A673 (cell line): Measurements from ENCODE around the gene NEK3. TPM values are rescaled to one million over a fixed set of nuclear protein-coding genes. Genes with fewer than 3 reads are reported as not detected.

ENCODE experiments used
- BruUV-seq: library from RNA; stranded (reverse); fragments of 400-500 nt; replicated peaks from 2 replicates; lab custom pipeline; 2021; lab: Mats Ljungman, UMichigan
- CTCF ChIA-PET: fragments of 300-600 bp; sonication (Branson Sonifier 250); formaldehyde crosslinking; loops from one replicate; lab custom pipeline; 2022; ENCODE audit warnings: antibody characterized with exemption; lab: Charles Lee
- POLR2A ChIA-PET: fragments of 300-600 bp; sonication (Branson Sonifier 250); formaldehyde crosslinking; loops from one replicate; lab custom pipeline; 2022; ENCODE audit warnings: antibody characterized with exemption; ENCODE audit not compliant: low non-redundant PET; lab: Charles Lee
- DNase-seq: peaks from one replicate; pipeline ENCODE4 v3.0.0-alpha.2; 2015; ENCODE audit warnings: low spot score
- H3K27ac ChIP-seq: fragments of 200-600 bp; sonication (generic); 2 replicates; pipeline ENCODE4 v1.5.1; 2016; ENCODE audit warnings: mixed run types, low read depth, mild to moderate bottlenecking, mixed read lengths, antibody characterized with exemption, low read length; ENCODE audit not compliant: poor library complexity, severe bottlenecking
- H3K27me3 ChIP-seq: fragments of 200-600 bp; sonication (generic); replicated peaks from 2 replicates; pipeline ENCODE4 v1.6.1; 2017; ENCODE audit warnings: mixed run types, low read depth, mild to moderate bottlenecking, mixed read lengths, antibody characterized with exemption, low read length; ENCODE audit not compliant: insufficient read depth, poor library complexity
- H3K36me3 ChIP-seq: fragments of 200-600 bp; sonication (generic); 2 replicates; pipeline ENCODE4 v1.6.1; 2016; ENCODE audit warnings: mixed run types, mild to moderate bottlenecking, mixed read lengths, antibody characterized with exemption, low read length; ENCODE audit not compliant: insufficient read depth, poor library complexity, severe bottlenecking
- H3K4me1 ChIP-seq: fragments of 200-600 bp; sonication (generic); 2 replicates; pipeline ENCODE4 v1.6.1; 2017; ENCODE audit warnings: mixed run types, mild to moderate bottlenecking, mixed read lengths, antibody characterized with exemption, low read length; ENCODE audit not compliant: insufficient read depth, poor library complexity, severe bottlenecking
- H3K4me3 ChIP-seq: fragments of 200-600 bp; sonication (generic); 2 replicates; pipeline ENCODE4 v1.5.1; 2016; ENCODE audit warnings: low read depth, mixed run types, mild to moderate bottlenecking, mixed read lengths, low read length; ENCODE audit not compliant: poor library complexity, severe bottlenecking
- H3K9me3 ChIP-seq: fragments of 200-600 bp; sonication (generic); 2 replicates; pipeline ENCODE4 v1.6.1; 2016; ENCODE audit warnings: mixed run types, low read depth, mild to moderate bottlenecking, mixed read lengths, antibody characterized with exemption, low read length; ENCODE audit not compliant: poor library complexity, severe bottlenecking
- EZH2 ChIP-seq: fragments of 200-600 bp; sonication (generic); IDR thresholded peaks from 2 replicates; pipeline ENCODE4 v1.6.1; 2017; ENCODE audit warnings: borderline replicate concordance, low read depth, mild to moderate bottlenecking, mixed read lengths, antibody characterized with exemption, low read length; ENCODE audit not compliant: poor library complexity, severe bottlenecking
- intact Hi-C: fragments of 100-400 bp; cut with micrococcal nuclease; formaldehyde crosslinking; loops from one replicate; pipeline ENCODE4 v1.10.0; 2022; ENCODE audit not compliant: unreplicated experiment
- total RNA-seq: library from RNA; stranded (reverse); gene quantifications from 2 replicates; pipeline ENCODE4 v1.2.3, GENCODE V29; 2021
- TF ChIP-seq, protein P1 (sequence below): fragments of 300-800, 200-600 bp; sonication (generic); conservative IDR thresholded peaks from 2 replicates; pipeline ENCODE4 v1.5.1; 2017; ENCODE audit warnings: low read depth, mild to moderate bottlenecking, antibody characterized with exemption, low read length, moderate library complexity, mixed read lengths

NEK3 gene
- total RNA-seq, 1 experiment from 2014 or later: 18.1 TPM

DNA sequence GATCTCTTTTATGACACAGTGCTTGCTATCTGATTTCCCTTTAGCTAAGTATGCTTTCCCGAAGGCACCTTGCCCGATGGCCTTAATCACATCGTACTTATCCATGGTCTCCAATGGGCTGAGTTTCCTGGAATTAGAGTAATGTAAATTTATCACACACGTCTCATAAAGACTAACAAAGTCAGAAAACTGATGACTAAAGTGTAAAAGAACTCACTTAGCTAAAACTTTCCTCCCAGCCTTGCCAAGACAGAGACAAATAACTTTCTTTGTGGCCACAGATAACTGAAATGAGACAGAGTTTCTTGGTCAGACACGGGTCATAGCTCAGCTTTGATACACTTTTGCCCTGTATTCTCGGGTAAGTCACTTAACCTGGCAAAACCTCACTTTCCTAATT, 32.0 kb downstream of the NEK3 start:
- DNase-seq: no peak
- intact Hi-C loops: loop anchor here (1.0 to 10.0 kb wide), 4 partner anchors 127 to 983 kb away; no protein-coding TSS in a partner anchor
- TF ChIP-seq, protein P1, sequence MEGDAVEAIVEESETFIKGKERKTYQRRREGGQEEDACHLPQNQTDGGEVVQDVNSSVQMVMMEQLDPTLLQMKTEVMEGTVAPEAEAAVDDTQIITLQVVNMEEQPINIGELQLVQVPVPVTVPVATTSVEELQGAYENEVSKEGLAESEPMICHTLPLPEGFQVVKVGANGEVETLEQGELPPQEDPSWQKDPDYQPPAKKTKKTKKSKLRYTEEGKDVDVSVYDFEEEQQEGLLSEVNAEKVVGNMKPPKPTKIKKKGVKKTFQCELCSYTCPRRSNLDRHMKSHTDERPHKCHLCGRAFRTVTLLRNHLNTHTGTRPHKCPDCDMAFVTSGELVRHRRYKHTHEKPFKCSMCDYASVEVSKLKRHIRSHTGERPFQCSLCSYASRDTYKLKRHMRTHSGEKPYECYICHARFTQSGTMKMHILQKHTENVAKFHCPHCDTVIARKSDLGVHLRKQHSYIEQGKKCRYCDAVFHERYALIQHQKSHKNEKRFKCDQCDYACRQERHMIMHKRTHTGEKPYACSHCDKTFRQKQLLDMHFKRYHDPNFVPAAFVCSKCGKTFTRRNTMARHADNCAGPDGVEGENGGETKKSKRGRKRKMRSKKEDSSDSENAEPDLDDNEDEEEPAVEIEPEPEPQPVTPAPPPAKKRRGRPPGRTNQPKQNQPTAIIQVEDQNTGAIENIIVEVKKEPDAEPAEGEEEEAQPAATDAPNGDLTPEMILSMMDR: no peak
- no peak for TF ChIP-seq EZH2
- BruUV-seq: no TSS peak
- peaks cover 3% of the 10 kb centered on the region for H3K4me1 ChIP-seq
- CTCF ChIA-PET: interaction anchor here (1.3 to 1.4 kb wide), 2 partner anchors 30 to 192 kb away, joined by 3 to 4 read pairs; no protein-coding TSS in a partner anchor
- POLR2A ChIA-PET: no interaction called here
- no peak overlapping the region for H3K4me3 ChIP-seq
- no peak overlapping the region for H3K27ac ChIP-seq
- H3K36me3 ChIP-seq: no peaks in the 10 kb centered on the region
- H3K9me3 ChIP-seq: no peaks in the 10 kb centered on the region
- H3K27me3 ChIP-seq: no peaks in the 10 kb centered on the region

DNA sequence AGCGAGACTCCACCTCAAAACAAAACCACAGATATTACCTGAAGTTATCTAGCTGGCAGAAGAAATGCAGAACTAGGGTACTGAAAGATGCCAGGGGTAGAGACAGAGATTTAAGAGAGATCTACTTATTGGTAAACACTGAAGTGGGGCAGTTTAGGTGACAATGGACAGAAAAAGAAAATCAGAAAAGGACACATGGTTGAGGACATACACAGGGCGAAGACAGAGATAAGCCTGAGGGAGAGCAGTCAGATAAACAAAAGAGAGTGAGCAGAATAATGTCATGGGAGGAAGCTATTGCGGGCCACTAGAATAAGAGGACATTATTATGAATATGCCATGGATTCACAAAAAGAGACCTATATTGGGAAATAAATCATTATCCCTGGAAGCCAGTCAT, 33.9 kb downstream of the NEK3 start:
- Histone ChIP-seq H3K36me3 (no peaks in the 10 kb centered on the region), H3K9me3 (no peaks in the 10 kb centered on the region), H3K27ac (no peak overlapping the region), H3K4me1 (peaks cover 3% of the 10 kb centered on the region), H3K4me3 (no peak overlapping the region), H3K27me3 (no peaks in the 10 kb centered on the region)
- BruUV-seq: no TSS peak
- intact Hi-C loops: loop anchor here (5.0 to 10.0 kb wide), 2 partner anchors 308 to 981 kb away; no protein-coding TSS in a partner anchor
- CTCF ChIA-PET: no interaction called here
- POLR2A ChIA-PET: no interaction called here
- TF ChIP-seq EZH2: no peak
- TF ChIP-seq, protein P1: no peak
- DNase-seq: no peak

DNA sequence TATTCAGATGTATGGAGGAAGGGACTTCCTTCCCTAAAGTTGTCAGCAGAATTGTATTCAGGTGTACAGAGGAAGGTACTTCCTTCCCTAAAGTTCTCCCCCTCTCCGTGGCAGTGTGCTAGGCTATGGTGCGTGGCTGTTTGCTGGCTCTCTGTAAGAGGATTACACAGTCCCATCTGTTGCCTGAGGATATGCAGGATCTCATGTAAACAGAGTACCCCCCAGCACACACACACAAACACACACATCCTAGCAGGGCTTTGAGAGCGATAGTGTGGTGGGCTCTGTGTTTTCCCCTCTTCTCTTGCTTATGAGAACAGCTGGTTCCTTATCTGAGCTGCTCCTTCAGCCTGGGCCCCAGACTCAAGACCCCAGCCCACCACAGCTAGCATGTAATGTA, 40.8 kb downstream of the NEK3 start:
- DNase-seq: no peak
- TF ChIP-seq, protein P1: no peak
- no peak for TF ChIP-seq EZH2
- CTCF ChIA-PET: no interaction called here
- Histone ChIP-seq H3K9me3 (no peaks in the 10 kb centered on the region), H3K27me3 (no peaks in the 10 kb centered on the region), H3K4me1 (no peaks in the 10 kb centered on the region), H3K27ac (no peak overlapping the region), H3K36me3 (no peaks in the 10 kb centered on the region), H3K4me3 (no peak overlapping the region)
- POLR2A ChIA-PET: no interaction called here
- intact Hi-C loops: no loop called here
- no TSS peak for BruUV-seq
